GM12864 (cell line): ENCODE results near the gene HPX.

Experiments
- DNase-seq: peaks from one replicate; pipeline ENCODE4 v3.0.0-alpha.2; 2011; ENCODE audit warnings: low read depth
- H3K4me3 ChIP-seq: 2 replicates; pipeline ENCODE4 v1.5.1; 2011; ENCODE audit warnings: mild to moderate bottlenecking, low read depth, low read length, control low read depth
- CTCF ChIP-seq: IDR thresholded peaks from 2 replicates; pipeline ENCODE4 v1.5.1; 2011; ENCODE audit warnings: low read depth, mild to moderate bottlenecking, moderate library complexity, low read length, control low read depth, inconsistent platforms; ENCODE audit errors: missing control alignments

Gene HPX

GRCh38 chr11:6410695-6411430, 29.9 kb downstream of the HPX start:
- TF ChIP-seq CTCF, result no peak
- DNase-seq, result no peak
- H3K4me3 ChIP-seq, result no peak overlapping the region

GRCh38 chr11:6406370-6406769, 34.4 kb downstream of the HPX start:
- no peak overlapping the region for H3K4me3 ChIP-seq
- no peak for TF ChIP-seq CTCF
- no peak for DNase-seq

GRCh38 chr11:6405846-6406245, 34.9 kb downstream of the HPX start:
- DNase-seq, result no peak
- no peak for TF ChIP-seq CTCF
- H3K4me3 ChIP-seq, result no peak overlapping the region

- H3K4me3 ChIP-seq, result no peak overlapping the region
- no peak for TF ChIP-seq CTCF
- no peak for DNase-seq
These were observed 35.6 kb downstream of the HPX start for GRCh38 chr11:6405052-6405667.

- H3K4me3 ChIP-seq, result no peak overlapping the region
- no peak for TF ChIP-seq CTCF
- no peak for DNase-seq
These were observed 36.3 kb downstream of the HPX start for GRCh38 chr11:6404342-6405051.

GRCh38 chr11:6403539-6403938, 37.2 kb downstream of the HPX start:
- H3K4me3 ChIP-seq, result no peak overlapping the region
- no peak for DNase-seq
- no peak for TF ChIP-seq CTCF

GRCh38 chr11:6402561-6402981, 38.2 kb downstream of the HPX start:
- peak; percentile 69 for DNase-seq
- no peak for TF ChIP-seq CTCF

More at GRCh38 chr11:6402561-6402981, 38.2 kb downstream of the HPX start:
- no peak overlapping the region for H3K4me3 ChIP-seq
